GM12878 (cell line): ENCODE data around the gene FUZ. TPM values are rescaled to one million over a fixed set of nuclear protein-coding genes. Genes with fewer than 3 reads are reported as not detected.

ENCODE experiments used
- ATAC-seq: fragments of 200-7000 bp; cut with Tn5 transposase; 3 replicates; pipeline ENCODE4 v1.9.1; 2020; ENCODE audit warnings: mild to moderate bottlenecking, moderate library complexity
- BruUV-seq: library from RNA; stranded (reverse); fragments of 400-500 nt; replicated peaks from 2 replicates; lab custom pipeline; 2021; lab: Mats Ljungman, UMichigan
- CTCF ChIA-PET: fragments of 300-600 bp; sonication (Branson Sonifier 250); formaldehyde crosslinking; extraction: SDS; loops from one replicate; lab custom pipeline; 2021; ENCODE audit warnings: inconsistent platforms; lab: Yijun Ruan, JAX
- POLR2A ChIA-PET: fragments of 350-600 bp; formaldehyde crosslinking; extraction: SDS; loops from one replicate; lab custom pipeline; 2021; ENCODE audit warnings: inconsistent platforms; lab: Charles Lee
- RAD21 ChIA-PET: fragments of 300-600 bp; sonication (Branson Sonifier 250); formaldehyde crosslinking; loops from one replicate; lab custom pipeline; 2023; ENCODE audit warnings: antibody characterized with exemption; ENCODE audit not compliant: unreplicated experiment; lab: Charles Lee
- SMC1A ChIA-PET: fragments of 300-600 bp; sonication (Branson Sonifier 250); formaldehyde crosslinking; loops from one replicate; lab custom pipeline; 2023; ENCODE audit not compliant: unreplicated experiment, uncharacterized antibody; lab: Charles Lee
- DNase-seq: peaks from one replicate; pipeline ENCODE4 v3.0.0-alpha.2; 2011; ENCODE audit warnings: low read depth, low spot score
- FAIRE-seq: peaks from 3 replicates; lab custom pipeline; 2011; peaks lifted over from hg19 to GRCh38; lab: Jason Lieb, UNC
- H2AFZ ChIP-seq: 2 replicates; pipeline ENCODE4 v1.6.0; 2011; ENCODE audit warnings: low read depth, low read length, control low read depth; ENCODE audit not compliant: control insufficient read depth
- H3K27ac ChIP-seq: 2 replicates; pipeline ENCODE4 v1.5.1; 2011; ENCODE audit warnings: control low read depth; ENCODE audit not compliant: control insufficient read depth, insufficient read depth
- H3K27me3 ChIP-seq, 2 experiments: replicated peaks in 1 of 2; 2 replicates each; pipeline versions ENCODE4 v1.6.0 to v1.6.1; 2011; ENCODE audit warnings: low read length in 1 of 2; ENCODE audit not compliant: control insufficient read depth in 2 of 2, insufficient read depth in 2 of 2
- H3K36me3 ChIP-seq, 2 experiments: 2 replicates each; pipeline ENCODE4 v1.5.1; 2011; ENCODE audit warnings: low read length in 1 of 2; ENCODE audit not compliant: control insufficient read depth in 2 of 2, insufficient read depth in 2 of 2
- H3K4me1 ChIP-seq: 2 replicates; pipeline ENCODE4 v1.6.1; 2011; ENCODE audit warnings: mild to moderate bottlenecking, low read length, moderate library complexity, mixed read lengths; ENCODE audit not compliant: control insufficient read depth, insufficient read depth
- H3K4me2 ChIP-seq: 2 replicates; pipeline ENCODE4 v1.6.0; 2011; ENCODE audit warnings: control low read depth; ENCODE audit not compliant: control insufficient read depth, insufficient read depth
- H3K4me3 ChIP-seq: fragments of 200-600 bp; sonication (generic); 2 replicates; pipeline ENCODE4 v1.5.1; 2016
- H3K79me2 ChIP-seq: 2 replicates; pipeline ENCODE4 v1.6.0; 2011; ENCODE audit warnings: low read length; ENCODE audit not compliant: control insufficient read depth, insufficient read depth
- H3K9ac ChIP-seq: 2 replicates; pipeline ENCODE4 v1.8.0; 2011; ENCODE audit warnings: low read length, control low read depth, mixed read lengths; ENCODE audit not compliant: control insufficient read depth, insufficient read depth
- H3K9me3 ChIP-seq: replicated peaks from 3 replicates; pipeline ENCODE4 v1.5.1; 2011; ENCODE audit warnings: mild to moderate bottlenecking, low read length; ENCODE audit not compliant: control insufficient read depth, insufficient read depth
- H4K20me1 ChIP-seq: 2 replicates; pipeline ENCODE4 v1.6.0; 2011; ENCODE audit not compliant: control insufficient read depth, insufficient read depth
- CBX3 ChIP-seq: fragments of 200-600 bp; sonication (generic); IDR thresholded peaks from 2 replicates; pipeline ENCODE4 v1.6.1; 2016; ENCODE audit warnings: low read depth, borderline replicate concordance
- CHD1 ChIP-seq: IDR thresholded peaks from 2 replicates; pipeline ENCODE4 v1.6.1; 2012; ENCODE audit warnings: low read depth, low read length, improper control_type of control experiment
- JUNB ChIP-seq: IDR thresholded peaks from 2 replicates; pipeline ENCODE4 v1.6.1; 2016; ENCODE audit warnings: antibody characterized with exemption, mild to moderate bottlenecking
- KDM1A ChIP-seq: fragments of 200-600 bp; sonication (generic); IDR thresholded peaks from 2 replicates; pipeline ENCODE4 v1.6.1; 2016; ENCODE audit warnings: borderline replicate concordance
- MYC ChIP-seq: IDR thresholded peaks from 2 replicates; pipeline ENCODE4 v1.6.1; 2011; ENCODE audit warnings: mild to moderate bottlenecking, low read length, moderate library complexity, inconsistent platforms; ENCODE audit not compliant: insufficient read depth, insufficient replicate concordance, insufficient read length, severe bottlenecking
- NFIC ChIP-seq: IDR thresholded peaks from 2 replicates; pipeline ENCODE4 v1.6.1; 2012; ENCODE audit warnings: low read depth, mild to moderate bottlenecking, inconsistent platforms, low read length, moderate library complexity
- NFYA ChIP-seq: IDR thresholded peaks from 2 replicates; pipeline ENCODE4 v1.6.1; 2011; ENCODE audit warnings: low read depth, mild to moderate bottlenecking, low read length, improper control_type of control experiment, borderline replicate concordance
- NR2F1 ChIP-seq: fragments of 450-650 bp; conservative IDR thresholded peaks from 2 replicates; pipeline ENCODE4 v1.6.1; 2017; ENCODE audit warnings: mild to moderate bottlenecking
- PML ChIP-seq: IDR thresholded peaks from 2 replicates; pipeline ENCODE4 v1.6.1; 2012; ENCODE audit warnings: low read length, inconsistent platforms
- SREBF2 ChIP-seq: IDR thresholded peaks from 2 replicates; pipeline ENCODE4 v1.6.1; 2012; ENCODE audit warnings: mild to moderate bottlenecking, low read length
- TAF1 ChIP-seq: IDR thresholded peaks from 2 replicates; pipeline ENCODE4 v1.6.1; 2011; ENCODE audit warnings: mild to moderate bottlenecking, low read depth, low read length, borderline replicate concordance
- ZNF622 ChIP-seq: fragments of 450-650 bp; IDR thresholded peaks from 2 replicates; pipeline ENCODE4 v1.6.1; 2017; ENCODE audit warnings: mild to moderate bottlenecking, inconsistent platforms
- ZNF687 ChIP-seq: fragments of 450-650 bp; IDR thresholded peaks from 2 replicates; pipeline ENCODE4 v1.6.1; 2017; ENCODE audit warnings: mild to moderate bottlenecking, moderate library complexity
- ZSCAN29 ChIP-seq: fragments of 450-650 bp; IDR thresholded peaks from 2 replicates; pipeline ENCODE4 v1.6.1; 2017; ENCODE audit warnings: mild to moderate bottlenecking, moderate library complexity
- WGBS: methylation state at CpG from one replicate; pipeline ENCODE4 v1.1.6; 2016; ENCODE audit warnings: low lambda C conversion rate; ENCODE audit not compliant: insufficient replicate concordance, insufficient coverage; ENCODE audit errors: missing lambda C conversion rate; 5-methylcytosine and 5-hydroxymethylcytosine counted together
- in situ Hi-C: fragments of 300-500 bp; cut with MboI; formaldehyde crosslinking; loops from 9 replicates; pipeline ENCODE4 v1.14.3; 2018; ENCODE audit warnings: mixed read lengths
- intact Hi-C: fragments of 100-400 bp; cut with micrococcal nuclease; formaldehyde crosslinking; loops from one replicate; pipeline ENCODE4 v1.14.2; 2022; ENCODE audit not compliant: unreplicated experiment
- polyA plus RNA-seq, 11 experiments: library from polyadenylated mRNA; depleted of rRNA in 4 of 11; unstranded in 6 of 11; stranded (reverse) in 5 of 11; fragments of >200 nt; fragmentation: Nextera tagmentation in 4 of 11; fragmentation: Illumina TruSeq in 1 of 11; extraction: Ambion mirVana in 4 of 11; extraction: Trizol in 1 of 11; gene quantifications; 1 replicate in 1 of 11; 2 replicates in 10 of 11; pipeline versions ENCODE4 v1.2.1 to v1.2.3, GENCODE V29; 2011 to 2016; ENCODE audit warnings: inconsistent platforms in 2 of 11, missing spikeins in 2 of 11, low read depth in 1 of 11
- total RNA-seq, 4 experiments: library from RNA; depleted of rRNA in 3 of 4; stranded (reverse); fragments of >200 nt in 3 of 4; fragmentation: Illumina TruSeq in 1 of 4; extraction: Trizol in 1 of 4; gene quantifications; 2 replicates each; pipeline versions ENCODE4 v1.2.1 to v1.2.3, GENCODE V29; 2013 to 2021

The FUZ gene
- total and polyA plus RNA-seq, 10 of the 15 experiments (the other 5 are each of a cell fraction or from before 2014, with no cell fraction given) = 0.18 to 11.5 (median 8.8) TPM

- Histone ChIP-seq H3K9me3 (no peaks in the 10 kb centered on the region), H3K36me3 (peaks cover 0 to 2% of the 10 kb centered on the region in 2 experiments; a peak in 2 of 4 replicates), H3K4me1 (peaks cover 8% of the 10 kb centered on the region; the same call in 1 of the 2 replicates), H4K20me1 (no peaks in the 10 kb centered on the region), H3K4me2 (no peak overlapping the region), H3K79me2 (peaks cover 24% of the 10 kb centered on the region), H3K27ac (no peak overlapping the region), H3K4me3 (no peak overlapping the region), H2AFZ (no peak overlapping the region), H3K9ac (no peak overlapping the region), H3K27me3 (no peaks in the 10 kb centered on the region)
- no peak for FAIRE-seq
- ATAC-seq = no peak
- POLR2A ChIA-PET = interaction anchor here (0.7 to 1.1 kb wide), 2 partner anchors 8 to 15 kb away, joined by 3 to 6 read pairs; no protein-coding TSS in a partner anchor
- SMC1A ChIA-PET = no interaction called here
- no TSS peak for BruUV-seq
- TF ChIP-seq CHD1 (no peak), SREBF2 (no peak), NR2F1 (0 out of 2 replicates have a peak, but pooled peaks have one; percentile 23), KDM1A (no peak), ZNF622 (no peak), ZSCAN29 (no peak)
- RAD21 ChIA-PET = no interaction called here
- intact Hi-C loops (no loop called here), in situ Hi-C loops (no loop called here)
- CTCF ChIA-PET = interaction anchor here (0.6 kb wide), 1 partner anchor 96 kb away, joined by 3 read pairs; no protein-coding TSS in a partner anchor
- WGBS = 98% methylated on average over 13 of the region's 13 CpGs
- no peak for DNase-seq
Measured at GRCh38 chr19:49771674-49772139, 41.4 kb downstream of the FUZ start.

- DNase-seq = no peak
- no peak for ATAC-seq
- Histone ChIP-seq H3K4me1 (peaks cover 14% of the 10 kb centered on the region; the same call in 1 of the 2 replicates), H3K27ac (no peak overlapping the region), H3K9ac (no peak overlapping the region), H4K20me1 (no peaks in the 10 kb centered on the region), H3K4me2 (no peak overlapping the region), H3K9me3 (no peaks in the 10 kb centered on the region), H3K79me2 (peaks cover 24% of the 10 kb centered on the region), H3K36me3 (peaks cover 0 to 2% of the 10 kb centered on the region in 2 experiments; a peak in 1 of 4 replicates), H2AFZ (no peak overlapping the region), H3K27me3 (no peaks in the 10 kb centered on the region), H3K4me3 (no peak overlapping the region)
- ChIA-PET CTCF (no interaction called here), POLR2A (no interaction called here), SMC1A (no interaction called here), RAD21 (no interaction called here)
- intact Hi-C loops = no loop called here
- in situ Hi-C loops = no loop called here
- FAIRE-seq = no peak
- WGBS = 98% methylated on average over 8 of the region's 8 CpGs
- BruUV-seq = no TSS peak
- no peak for TF ChIP-seq TAF1
- TF ChIP-seq CBX3 = no peak
- TF ChIP-seq MYC = no peak
- TF ChIP-seq PML = no peak
- TF ChIP-seq NFYA = no peak
- no peak for TF ChIP-seq ZNF687
- no peak for TF ChIP-seq NFIC
- no peak for TF ChIP-seq JUNB
Measured at GRCh38 chr19:49770529-49770928, 42.6 kb downstream of the FUZ start.
